Measurements from ENCODE around the gene RIMBP2.

The RIMBP2 gene

DNA sequence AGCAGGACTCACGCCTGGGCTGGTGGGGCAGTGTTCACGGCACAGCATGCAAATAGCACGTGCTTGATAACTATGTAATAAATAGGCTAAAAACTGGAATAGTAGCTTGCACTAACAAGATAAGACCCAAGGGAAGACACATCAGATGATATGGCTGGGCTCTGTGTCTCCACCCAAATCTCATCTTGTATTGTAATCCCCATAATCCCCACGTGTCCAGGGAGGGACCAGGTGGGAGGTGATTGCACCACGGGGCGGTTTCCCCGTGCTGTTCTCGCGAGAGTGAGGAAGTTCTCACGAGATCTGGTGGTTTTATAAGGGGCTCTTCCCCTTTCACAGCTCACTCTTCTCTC lies 46.9 kb downstream of the RIMBP2 start:
- TF ChIP-seq, protein P1, sequence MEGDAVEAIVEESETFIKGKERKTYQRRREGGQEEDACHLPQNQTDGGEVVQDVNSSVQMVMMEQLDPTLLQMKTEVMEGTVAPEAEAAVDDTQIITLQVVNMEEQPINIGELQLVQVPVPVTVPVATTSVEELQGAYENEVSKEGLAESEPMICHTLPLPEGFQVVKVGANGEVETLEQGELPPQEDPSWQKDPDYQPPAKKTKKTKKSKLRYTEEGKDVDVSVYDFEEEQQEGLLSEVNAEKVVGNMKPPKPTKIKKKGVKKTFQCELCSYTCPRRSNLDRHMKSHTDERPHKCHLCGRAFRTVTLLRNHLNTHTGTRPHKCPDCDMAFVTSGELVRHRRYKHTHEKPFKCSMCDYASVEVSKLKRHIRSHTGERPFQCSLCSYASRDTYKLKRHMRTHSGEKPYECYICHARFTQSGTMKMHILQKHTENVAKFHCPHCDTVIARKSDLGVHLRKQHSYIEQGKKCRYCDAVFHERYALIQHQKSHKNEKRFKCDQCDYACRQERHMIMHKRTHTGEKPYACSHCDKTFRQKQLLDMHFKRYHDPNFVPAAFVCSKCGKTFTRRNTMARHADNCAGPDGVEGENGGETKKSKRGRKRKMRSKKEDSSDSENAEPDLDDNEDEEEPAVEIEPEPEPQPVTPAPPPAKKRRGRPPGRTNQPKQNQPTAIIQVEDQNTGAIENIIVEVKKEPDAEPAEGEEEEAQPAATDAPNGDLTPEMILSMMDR (IDR thresholded peaks at IDR 0.05; ENCODE audit: borderline replicate concordance, control extremely low read depth, extremely low read depth, insufficient read depth, missing control alignments): no peak
- no peak for DNase-seq (ENCODE audit: low spot score)
- in situ Hi-C loops (cut with MboI; ENCODE audit: low sequenced_read_pairs, unreplicated experiment): no loop called here

DNA sequence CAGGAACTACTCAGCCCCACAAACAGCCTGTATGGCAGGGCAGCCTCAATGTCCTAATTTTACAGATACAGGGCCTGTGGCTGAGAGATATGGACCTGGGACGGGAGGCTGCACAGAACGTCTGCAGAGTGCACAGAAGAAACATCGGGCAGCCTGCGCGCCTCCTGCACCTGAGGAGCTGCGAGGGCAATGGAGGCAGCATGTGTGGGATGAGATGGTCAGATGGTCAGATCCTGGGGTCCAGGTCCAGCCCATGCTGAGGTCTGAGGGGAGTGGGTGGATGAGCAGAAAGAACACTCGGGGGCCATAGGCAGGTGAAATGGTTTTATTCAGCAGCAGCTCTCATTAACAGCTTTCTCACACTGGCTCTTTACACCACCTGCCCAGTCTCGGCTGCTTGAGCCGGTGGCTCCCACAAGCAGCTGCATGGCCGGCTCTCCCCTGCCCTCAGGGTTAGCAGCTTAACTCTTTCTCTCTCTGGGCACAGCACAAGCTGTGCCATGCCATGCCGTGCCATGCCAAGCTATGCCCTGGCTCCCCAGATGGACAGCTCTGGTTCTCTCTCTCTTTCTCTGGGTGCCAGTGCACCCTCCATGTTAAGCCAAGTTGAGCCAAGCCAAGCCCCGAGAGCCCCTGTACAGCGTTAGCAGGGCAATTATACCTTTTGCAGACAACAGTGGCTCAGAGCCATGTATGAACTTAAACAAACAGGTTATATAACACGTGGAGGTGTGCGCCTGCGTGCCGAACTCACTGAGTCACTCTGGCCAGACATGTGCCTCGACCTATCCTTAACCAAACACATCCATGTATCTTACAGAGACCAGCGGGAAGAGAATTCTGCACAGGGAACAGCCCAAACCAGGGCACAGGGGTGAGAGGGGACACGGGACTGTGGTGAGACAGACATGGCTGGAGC lies 47.6 kb downstream of the RIMBP2 start:
- in situ Hi-C loops (cut with MboI; ENCODE audit: low sequenced_read_pairs, unreplicated experiment): no loop called here
- TF ChIP-seq, protein P1 (IDR thresholded peaks at IDR 0.05; ENCODE audit: borderline replicate concordance, control extremely low read depth, extremely low read depth, insufficient read depth, missing control alignments): no peak
- no peak for DNase-seq (ENCODE audit: low spot score)

DNA sequence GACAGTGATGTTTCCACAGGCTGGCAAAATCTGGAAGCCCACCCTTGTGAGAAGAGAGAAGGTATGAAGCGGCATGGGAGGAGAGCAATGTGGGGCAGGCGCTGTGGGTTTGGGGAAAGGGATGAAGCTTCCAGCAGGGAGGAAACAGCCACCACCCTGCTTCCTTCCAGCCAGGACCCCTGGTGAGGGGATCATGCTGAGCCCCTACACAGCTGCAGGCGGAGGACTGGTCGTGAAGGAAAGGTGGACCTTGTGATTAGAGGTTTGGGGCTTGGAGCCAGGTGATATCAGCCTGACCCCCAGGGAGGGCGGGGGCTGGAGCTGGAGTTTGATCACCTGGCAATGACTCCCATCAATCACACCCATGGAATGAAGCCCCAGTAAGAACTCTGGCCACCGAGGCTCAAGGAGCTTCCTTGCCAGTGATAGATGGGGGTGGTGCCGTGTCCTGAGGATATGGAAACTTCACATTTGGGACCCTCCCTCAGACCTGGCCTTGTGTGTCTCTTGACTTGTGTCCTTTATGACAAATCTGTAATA lies 48.6 kb downstream of the RIMBP2 start:
- in situ Hi-C loops (cut with MboI; ENCODE audit: low sequenced_read_pairs, unreplicated experiment): no loop called here
- TF ChIP-seq, protein P1 (IDR thresholded peaks at IDR 0.05; ENCODE audit: borderline replicate concordance, control extremely low read depth, extremely low read depth, insufficient read depth, missing control alignments): no peak
- DNase-seq (ENCODE audit: low spot score): no peak

DNA sequence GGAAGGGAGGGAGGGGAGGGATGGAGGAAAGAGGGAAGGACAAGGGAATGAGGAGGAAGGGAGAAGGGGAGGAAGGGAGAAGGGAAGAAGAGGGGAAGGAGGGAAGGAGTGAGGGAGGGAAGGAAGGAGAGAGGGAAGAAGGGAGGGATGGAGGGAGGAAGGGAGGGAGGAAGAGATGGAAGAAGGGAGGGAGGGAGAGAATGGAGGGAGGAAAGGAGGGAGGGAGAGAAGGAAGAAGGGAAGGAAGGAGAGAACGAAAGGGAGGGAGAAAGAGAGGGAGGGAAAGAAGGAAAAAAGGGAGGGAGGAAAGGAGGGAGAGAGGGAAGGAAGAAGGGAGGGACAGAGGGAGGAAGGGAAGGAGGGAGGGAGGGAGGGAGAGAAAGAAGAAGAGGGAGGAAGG lies 49.5 kb downstream of the RIMBP2 start:
- in situ Hi-C loops (cut with MboI; ENCODE audit: low sequenced_read_pairs, unreplicated experiment): no loop called here
- no peak for DNase-seq (ENCODE audit: low spot score)
- TF ChIP-seq, protein P1 (IDR thresholded peaks at IDR 0.05; ENCODE audit: borderline replicate concordance, control extremely low read depth, extremely low read depth, insufficient read depth, missing control alignments): no peak

DNA sequence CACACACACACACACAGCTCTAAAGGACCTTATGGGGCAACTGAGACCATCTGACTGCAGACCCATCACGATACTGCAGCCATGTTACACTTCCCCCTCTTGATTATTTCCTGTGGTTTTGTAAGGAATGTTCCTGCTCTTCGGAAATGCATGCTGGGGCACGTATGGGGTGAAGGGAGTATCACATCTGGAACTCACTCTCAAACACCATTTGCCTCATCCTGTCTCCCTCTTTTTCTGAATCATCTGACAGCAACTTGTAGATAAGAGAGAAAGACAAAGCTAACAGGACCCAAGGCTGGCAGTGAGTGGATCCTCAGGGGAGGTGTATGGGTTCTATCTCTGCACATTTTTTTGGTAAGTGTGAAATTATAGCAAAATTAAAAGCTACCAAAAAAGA lies 50.3 kb downstream of the RIMBP2 start:
- TF ChIP-seq, protein P1 (IDR thresholded peaks at IDR 0.05; ENCODE audit: borderline replicate concordance, control extremely low read depth, extremely low read depth, insufficient read depth, missing control alignments): no peak
- DNase-seq (ENCODE audit: low spot score): no peak
- in situ Hi-C loops (cut with MboI; ENCODE audit: low sequenced_read_pairs, unreplicated experiment): no loop called here

DNA sequence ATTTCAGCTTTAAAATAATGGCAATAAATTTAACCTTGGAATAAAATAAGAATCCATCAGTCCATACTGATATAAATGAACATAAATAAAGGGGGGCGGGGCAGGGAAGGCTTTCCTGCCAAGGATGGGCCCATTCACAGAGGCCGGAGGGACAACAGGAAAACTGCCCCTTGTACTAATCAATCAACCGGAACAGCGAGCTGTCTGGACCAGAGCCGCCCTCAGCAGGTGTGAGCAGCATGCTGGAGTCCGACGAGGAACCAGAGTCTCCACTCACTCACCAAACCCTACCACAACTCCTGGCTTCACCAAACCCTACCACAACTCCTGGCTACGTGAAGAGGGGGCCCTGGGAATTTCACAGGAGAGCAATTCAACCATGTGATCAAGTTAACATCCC lies 51.3 kb downstream of the RIMBP2 start:
- in situ Hi-C loops (cut with MboI; ENCODE audit: low sequenced_read_pairs, unreplicated experiment): no loop called here
- TF ChIP-seq, protein P1 (IDR thresholded peaks at IDR 0.05; ENCODE audit: borderline replicate concordance, control extremely low read depth, extremely low read depth, insufficient read depth, missing control alignments): no peak
- no peak for DNase-seq (ENCODE audit: low spot score)
